HepG2 (cell line): ENCODE data around the gene ANO4. TPM values are rescaled to one million over a fixed set of nuclear protein-coding genes. Genes with fewer than 3 reads are reported as not detected.
A peak's percentile ranks its signal among the peaks of the same experiment; 100 is the strongest.

Source experiments
- CBX2 ChIP-seq, 2 experiments: fragments of 200-600 bp in 1 of 2; sonication (generic); formaldehyde crosslinking in 1 of 2; IDR thresholded peaks; 2 replicates each; pipeline versions ENCODE4 v1.7.0 to v1.8.1; 2018 to 2022; ENCODE audit warnings: low read depth in 2 of 2, low read length in 1 of 2, mild to moderate bottlenecking in 1 of 2, missing genetic modification reagents in 1 of 2
- GATA4 ChIP-seq: sonication (generic); IDR thresholded peaks from 2 replicates; pipeline ENCODE4 v1.6.1; 2016; ENCODE audit warnings: antibody characterized with exemption, low read depth, borderline replicate concordance
- JDP2 ChIP-seq: sonication (generic); formaldehyde crosslinking; IDR thresholded peaks from 2 replicates; pipeline ENCODE4 v1.8.1; 2022; ENCODE audit warnings: missing genetic modification reagents, borderline replicate concordance
- MBD4 ChIP-seq: IDR thresholded peaks from 2 replicates; pipeline ENCODE4 v1.6.1; 2012; ENCODE audit warnings: low read length, inconsistent platforms, borderline replicate concordance
- MIER3 ChIP-seq: IDR thresholded peaks from 2 replicates; pipeline ENCODE4 v1.6.1; 2016; ENCODE audit warnings: missing compliant biosample characterization, borderline replicate concordance
- MTA1 ChIP-seq: sonication (generic); formaldehyde crosslinking; IDR thresholded peaks from 2 replicates; pipeline ENCODE4 v1.4.0; 2020; ENCODE audit warnings: missing genetic modification reagents, mild to moderate bottlenecking, borderline replicate concordance
- NFE2L2 ChIP-seq: fragments of 150-350 bp; IDR thresholded peaks from 2 replicates; pipeline ENCODE4 v1.6.1; 2014; ENCODE audit warnings: low read length
- NFIC ChIP-seq: IDR thresholded peaks from 2 replicates; pipeline ENCODE4 v1.6.1; 2012; ENCODE audit warnings: mild to moderate bottlenecking, low read length, inconsistent platforms
- NKX3-1 ChIP-seq: sonication (generic); formaldehyde crosslinking; IDR thresholded peaks from 2 replicates; pipeline ENCODE4 v1.5.0; 2020; ENCODE audit warnings: missing genetic modification reagents
- RARA ChIP-seq: IDR thresholded peaks from 2 replicates; pipeline ENCODE4 v1.6.1; 2016; ENCODE audit warnings: missing genetic modification reagents, missing compliant biosample characterization
- RFX5 ChIP-seq: IDR thresholded peaks from 2 replicates; pipeline ENCODE4 v1.6.1; 2011; ENCODE audit warnings: low read depth, low read length, improper control_type of control experiment
- SIX4 ChIP-seq: sonication (generic); formaldehyde crosslinking; IDR thresholded peaks from 2 replicates; pipeline ENCODE4 v1.4.0; 2020; ENCODE audit warnings: missing genetic modification reagents
- SRSF4 ChIP-seq: fragments of 200-400 bp; formaldehyde crosslinking; IDR thresholded peaks from one replicate; pipeline ENCODE4 v1.6.1; 2018; ENCODE audit warnings: mild to moderate bottlenecking, low read depth, low read length, moderate library complexity; ENCODE audit not compliant: poor library complexity, severe bottlenecking
- TEAD2 ChIP-seq: sonication (generic); formaldehyde crosslinking; IDR thresholded peaks from 2 replicates; pipeline ENCODE4 v1.9.0; 2021; ENCODE audit warnings: missing genetic modification reagents
- TGIF2 ChIP-seq: IDR thresholded peaks from 2 replicates; pipeline ENCODE4 v1.6.1; 2016; ENCODE audit warnings: control low read depth, missing compliant biosample characterization
- U2AF2 ChIP-seq: fragments of 200-400 bp; formaldehyde crosslinking; IDR thresholded peaks from 2 replicates; pipeline ENCODE4 v1.6.1; 2017; ENCODE audit warnings: low read depth, mild to moderate bottlenecking, low read length
- YEATS4 ChIP-seq: sonication (generic); formaldehyde crosslinking; IDR thresholded peaks from 2 replicates; pipeline ENCODE4 v1.4.0; 2020; ENCODE audit warnings: missing genetic modification reagents, borderline replicate concordance
- ZBTB38 ChIP-seq: sonication (generic); formaldehyde crosslinking; IDR thresholded peaks from 2 replicates; pipeline ENCODE4 v1.5.1; 2020; ENCODE audit warnings: mild to moderate bottlenecking, missing genetic modification reagents
- ZMYM3 ChIP-seq: sonication (generic); formaldehyde crosslinking; IDR thresholded peaks from 2 replicates; pipeline ENCODE4 v1.5.1; 2020; ENCODE audit warnings: mild to moderate bottlenecking, missing genetic modification reagents
- ZNF446 ChIP-seq: sonication (generic); formaldehyde crosslinking; IDR thresholded peaks from 2 replicates; pipeline ENCODE4 v1.5.0; 2020; ENCODE audit warnings: mild to moderate bottlenecking, missing genetic modification reagents
- ZNF652 ChIP-seq: IDR thresholded peaks from 2 replicates; pipeline ENCODE4 v1.6.1; 2016; ENCODE audit warnings: low read depth, borderline replicate concordance
- ZNF773 ChIP-seq: sonication (generic); formaldehyde crosslinking; IDR thresholded peaks from 2 replicates; pipeline ENCODE4 v1.4.0; 2020; ENCODE audit warnings: missing genetic modification reagents, borderline replicate concordance
- ZNF792 ChIP-seq: IDR thresholded peaks from 2 replicates; pipeline ENCODE4 v1.6.1; 2016
- ZNF879 ChIP-seq: sonication (generic); formaldehyde crosslinking; IDR thresholded peaks from 2 replicates; pipeline ENCODE4 v1.8.1; 2023; ENCODE audit warnings: missing genetic modification reagents
- polyA plus RNA-seq, 8 experiments: library from polyadenylated mRNA; depleted of rRNA in 3 of 8; stranded (reverse) in 7 of 8; unstranded in 1 of 8; fragments of >200 nt; fragmentation: Illumina TruSeq in 4 of 8; extraction: Trizol in 4 of 8; gene quantifications; 2 replicates each; pipeline versions ENCODE4 v1.2.1 to v1.2.3, GENCODE V29; 2011 to 2016; ENCODE audit warnings: low read depth in 4 of 8, missing spikeins in 1 of 8, mixed read lengths in 1 of 8; ENCODE audit not compliant: insufficient read depth in 1 of 8
- total RNA-seq, 5 experiments: library from RNA; depleted of rRNA; stranded (reverse); fragments of >200 nt; fragmentation: Illumina TruSeq; extraction: Trizol; gene quantifications; 2 replicates each; pipeline ENCODE4 v1.2.3, GENCODE V29; 2016; ENCODE audit warnings: low read depth in 1 of 5
- TF ChIP-seq, protein P1 (sequence below): sonication (generic); formaldehyde crosslinking; IDR thresholded peaks from 2 replicates; pipeline ENCODE4 v1.8.1; 2023; ENCODE audit warnings: mild to moderate bottlenecking, inconsistent platforms, moderate library complexity, missing genetic modification reagents, borderline replicate concordance
- TF ChIP-seq, protein P2 (sequence below): IDR thresholded peaks from 2 replicates; pipeline ENCODE4 v1.6.1; 2012; ENCODE audit warnings: low read depth, low read length, improper control_type of control experiment
- TF ChIP-seq, protein P3 (sequence below): sonication (generic); formaldehyde crosslinking; IDR thresholded peaks from 2 replicates; pipeline ENCODE4 v1.4.0; 2020; ENCODE audit warnings: missing genetic modification reagents

ANO4 gene
- total and polyA plus RNA-seq, 2 of the 13 experiments (the other 11 are each of a cell fraction or from before 2014, with no cell fraction given): not detected

DNA sequence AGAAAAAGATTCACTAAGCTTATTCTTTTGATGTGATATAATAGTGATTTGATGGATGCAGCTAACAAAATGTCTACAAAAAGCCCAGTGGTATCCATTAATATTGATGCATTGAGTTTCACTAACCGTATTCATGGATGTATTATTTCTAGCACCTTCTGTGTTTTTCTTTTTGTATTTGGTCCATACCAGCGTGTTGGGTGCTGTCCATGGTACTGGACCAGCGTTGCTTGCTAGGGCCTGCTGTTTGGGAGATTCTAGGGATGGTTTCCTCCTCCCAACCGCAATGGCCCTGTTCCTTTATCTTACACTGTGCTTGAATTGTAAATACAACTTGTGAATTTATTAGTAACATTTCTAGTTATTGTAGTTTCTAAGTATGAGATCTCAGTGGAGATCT lies 31.7 kb downstream of the ANO4 start (continued):
- TF ChIP-seq, protein P1, sequence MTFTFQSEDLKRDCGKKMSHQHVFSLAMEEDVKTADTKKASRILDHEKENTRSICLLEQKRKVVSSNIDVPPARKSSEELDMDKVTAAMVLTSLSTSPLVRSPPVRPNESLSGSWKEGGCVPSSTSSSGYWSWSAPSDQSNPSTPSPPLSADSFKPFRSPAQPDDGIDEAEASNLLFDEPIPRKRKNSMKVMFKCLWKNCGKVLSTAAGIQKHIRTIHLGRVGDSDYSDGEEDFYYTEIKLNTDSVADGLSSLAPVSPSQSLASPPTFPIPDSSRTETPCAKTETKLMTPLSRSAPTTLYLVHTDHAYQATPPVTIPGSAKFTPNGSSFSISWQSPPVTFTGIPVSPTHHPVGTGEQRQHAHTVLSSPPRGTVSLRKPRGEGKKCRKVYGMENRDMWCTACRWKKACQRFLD: no peak
- TF ChIP-seq ZNF792 (CRISPR knock-in tag) (0 out of 2 replicates have a peak, but pooled peaks have one; percentile 38), GATA4 (no peak), CBX2 (IDR thresholded peaks at IDR 0.05; ENCODE audit: low read depth, low read length) (no peak), CBX2 (CRISPR knock-in tag; IDR thresholded peaks at IDR 0.05; ENCODE audit: low read depth) (no peak), TGIF2 (CRISPR knock-in tag) (peak; percentile 81), YEATS4 (no peak), TEAD2 (CRISPR knock-in tag) (0 out of 2 replicates have a peak, but pooled peaks have one; percentile 85), ZNF652 (CRISPR knock-in tag) (0 out of 2 replicates have a peak, but pooled peaks have one; percentile 34), RFX5 (no peak), ZNF879 (CRISPR knock-in tag) (no peak), ZNF773 (peak; percentile 71; the same call in 1 of the 2 replicates), MTA1 (no peak), SRSF4 (no peak), RARA (CRISPR knock-in tag) (peak; percentile 48; the same call in 1 of the 2 replicates), MBD4 (no peak), U2AF2 (no peak), ZNF446 (CRISPR knock-in tag) (0 out of 2 replicates have a peak, but pooled peaks have one; percentile 17), ZMYM3 (CRISPR knock-in tag) (no peak), SIX4 (peak; percentile 68; the same call in 1 of the 2 replicates), NKX3-1 (0 out of 2 replicates have a peak, but pooled peaks have one; percentile 54), MIER3 (CRISPR knock-in tag) (no peak), NFIC (no peak), ZBTB38 (CRISPR knock-in tag) (no peak), NFE2L2 (no peak), JDP2 (CRISPR knock-in tag) (no peak)
- TF ChIP-seq, protein P2, sequence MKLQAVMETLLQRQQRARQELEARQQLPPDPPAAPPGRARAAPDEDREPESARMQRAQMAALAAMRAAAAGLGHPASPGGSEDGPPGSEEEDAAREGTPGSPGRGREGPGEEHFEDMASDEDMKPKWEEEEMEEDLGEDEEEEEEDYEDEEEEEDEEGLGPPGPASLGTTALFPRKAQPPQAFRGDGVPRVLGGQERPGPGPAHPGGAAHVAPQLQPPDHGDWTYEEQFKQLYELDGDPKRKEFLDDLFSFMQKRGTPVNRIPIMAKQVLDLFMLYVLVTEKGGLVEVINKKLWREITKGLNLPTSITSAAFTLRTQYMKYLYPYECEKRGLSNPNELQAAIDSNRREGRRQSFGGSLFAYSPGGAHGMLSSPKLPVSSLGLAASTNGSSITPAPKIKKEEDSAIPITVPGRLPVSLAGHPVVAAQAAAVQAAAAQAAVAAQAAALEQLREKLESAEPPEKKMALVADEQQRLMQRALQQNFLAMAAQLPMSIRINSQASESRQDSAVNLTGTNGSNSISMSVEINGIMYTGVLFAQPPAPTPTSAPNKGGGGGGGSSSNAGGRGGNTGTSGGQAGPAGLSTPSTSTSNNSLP: no peak
- TF ChIP-seq, protein P3, sequence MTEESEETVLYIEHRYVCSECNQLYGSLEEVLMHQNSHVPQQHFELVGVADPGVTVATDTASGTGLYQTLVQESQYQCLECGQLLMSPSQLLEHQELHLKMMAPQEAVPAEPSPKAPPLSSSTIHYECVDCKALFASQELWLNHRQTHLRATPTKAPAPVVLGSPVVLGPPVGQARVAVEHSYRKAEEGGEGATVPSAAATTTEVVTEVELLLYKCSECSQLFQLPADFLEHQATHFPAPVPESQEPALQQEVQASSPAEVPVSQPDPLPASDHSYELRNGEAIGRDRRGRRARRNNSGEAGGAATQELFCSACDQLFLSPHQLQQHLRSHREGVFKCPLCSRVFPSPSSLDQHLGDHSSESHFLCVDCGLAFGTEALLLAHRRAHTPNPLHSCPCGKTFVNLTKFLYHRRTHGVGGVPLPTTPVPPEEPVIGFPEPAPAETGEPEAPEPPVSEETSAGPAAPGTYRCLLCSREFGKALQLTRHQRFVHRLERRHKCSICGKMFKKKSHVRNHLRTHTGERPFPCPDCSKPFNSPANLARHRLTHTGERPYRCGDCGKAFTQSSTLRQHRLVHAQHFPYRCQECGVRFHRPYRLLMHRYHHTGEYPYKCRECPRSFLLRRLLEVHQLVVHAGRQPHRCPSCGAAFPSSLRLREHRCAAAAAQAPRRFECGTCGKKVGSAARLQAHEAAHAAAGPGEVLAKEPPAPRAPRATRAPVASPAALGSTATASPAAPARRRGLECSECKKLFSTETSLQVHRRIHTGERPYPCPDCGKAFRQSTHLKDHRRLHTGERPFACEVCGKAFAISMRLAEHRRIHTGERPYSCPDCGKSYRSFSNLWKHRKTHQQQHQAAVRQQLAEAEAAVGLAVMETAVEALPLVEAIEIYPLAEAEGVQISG (CRISPR knock-in tag): 0 out of 2 replicates have a peak, but pooled peaks have one; percentile 14
